ENCODE data around the gene ATRAID. TPM values are rescaled to one million over a fixed set of nuclear protein-coding genes. Genes with fewer than 3 reads are reported as not detected.

Gene ATRAID
- polyA plus RNA-seq, 3 donors = 120 to 298 (median 287) TPM

DNA sequence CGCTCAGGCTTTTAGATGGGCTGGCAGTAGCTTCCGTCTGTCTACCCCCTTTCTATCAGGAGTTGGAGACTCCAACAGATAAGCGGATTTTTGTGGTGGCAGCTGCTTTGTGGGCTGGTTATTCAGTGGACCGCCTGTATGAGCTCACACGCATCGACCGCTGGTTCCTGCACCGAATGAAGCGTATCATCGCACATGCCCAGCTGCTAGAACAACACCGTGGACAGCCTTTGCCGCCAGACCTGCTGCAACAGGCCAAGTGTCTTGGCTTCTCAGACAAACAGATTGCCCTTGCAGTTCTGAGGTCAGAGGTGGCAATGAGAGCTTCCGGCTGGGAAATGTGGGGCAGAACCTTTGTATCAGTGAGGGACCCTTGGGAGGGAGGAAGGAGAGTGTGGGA lies 20.1 kb downstream of the ATRAID start:
- peaks cover 0 to 2% (median 0%) of the 10 kb centered on the region in 3 donors for H3K27me3 Mint-ChIP-seq (ENCODE audit: low read depth in 3 of 3)
- H3K79me2 ChIP-seq (ENCODE audit: insufficient read depth, low read length) = no peaks in the 10 kb centered on the region
- no peaks in the 10 kb centered on the region for H3K9me3 Mint-ChIP-seq
- no peak overlapping the region for H3K27ac ChIP-seq (ENCODE audit: low read depth in 1 of 2, low read length in 2 of 2)
- no peaks in the 10 kb centered on the region for H4K20me1 ChIP-seq (ENCODE audit: insufficient read depth, low read length)
- peaks cover 82 to 98% of the 10 kb centered on the region in 2 donors for H3K36me3 Mint-ChIP-seq
- H3K4me3 Mint-ChIP-seq = no peak overlapping the region
- no peaks in the 10 kb centered on the region for H3K27me3 ChIP-seq (ENCODE audit: control insufficient read depth in 2 of 2, insufficient read depth in 2 of 2, low read length in 2 of 2)
- no peak overlapping the region for H3K9ac ChIP-seq (ENCODE audit: insufficient read depth, low read length, poor library complexity, severe bottlenecking)
- H3K4me2 ChIP-seq (replicated peaks; ENCODE audit: extremely low read depth, low read length, poor library complexity, severe bottlenecking) = no peak overlapping the region
- intact Hi-C loops (cut with micrococcal nuclease) = no loop called here
- H3K9me3 ChIP-seq (replicated peaks in 1 of 2; ENCODE audit: control insufficient read depth in 1 of 2, insufficient read depth in 1 of 2, low read length in 2 of 2) = no peaks in the 10 kb centered on the region
- no peak for DNase-seq
- TF ChIP-seq, protein P1, sequence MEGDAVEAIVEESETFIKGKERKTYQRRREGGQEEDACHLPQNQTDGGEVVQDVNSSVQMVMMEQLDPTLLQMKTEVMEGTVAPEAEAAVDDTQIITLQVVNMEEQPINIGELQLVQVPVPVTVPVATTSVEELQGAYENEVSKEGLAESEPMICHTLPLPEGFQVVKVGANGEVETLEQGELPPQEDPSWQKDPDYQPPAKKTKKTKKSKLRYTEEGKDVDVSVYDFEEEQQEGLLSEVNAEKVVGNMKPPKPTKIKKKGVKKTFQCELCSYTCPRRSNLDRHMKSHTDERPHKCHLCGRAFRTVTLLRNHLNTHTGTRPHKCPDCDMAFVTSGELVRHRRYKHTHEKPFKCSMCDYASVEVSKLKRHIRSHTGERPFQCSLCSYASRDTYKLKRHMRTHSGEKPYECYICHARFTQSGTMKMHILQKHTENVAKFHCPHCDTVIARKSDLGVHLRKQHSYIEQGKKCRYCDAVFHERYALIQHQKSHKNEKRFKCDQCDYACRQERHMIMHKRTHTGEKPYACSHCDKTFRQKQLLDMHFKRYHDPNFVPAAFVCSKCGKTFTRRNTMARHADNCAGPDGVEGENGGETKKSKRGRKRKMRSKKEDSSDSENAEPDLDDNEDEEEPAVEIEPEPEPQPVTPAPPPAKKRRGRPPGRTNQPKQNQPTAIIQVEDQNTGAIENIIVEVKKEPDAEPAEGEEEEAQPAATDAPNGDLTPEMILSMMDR (IDR thresholded peaks at IDR 0.05) = no peak
- no peak overlapping the region for H2AFZ ChIP-seq (ENCODE audit: insufficient read depth, low read depth, low read length, poor library complexity, severe bottlenecking)
- WGBS (ENCODE audit: insufficient coverage) = 98% methylated on average over 12 of the region's 13 CpGs
- H3K4me1 Mint-ChIP-seq = no peaks in the 10 kb centered on the region
- no peak overlapping the region for H3K4me3 ChIP-seq (replicated peaks in 1 of 3; ENCODE audit: low read depth in 2 of 3, low read length in 3 of 3)
- peaks cover 68 to 98% of the 10 kb centered on the region in 2 donors for H3K36me3 ChIP-seq (replicated peaks in 1 of 2; ENCODE audit: control insufficient read depth in 1 of 2, insufficient read depth in 2 of 2, low read length in 2 of 2)
- H3K4me1 ChIP-seq (ENCODE audit: control insufficient read depth in 1 of 2, insufficient read depth in 2 of 2, low read length in 2 of 2) = no peaks in the 10 kb centered on the region
- H3K27ac Mint-ChIP-seq = no peak overlapping the region

DNA sequence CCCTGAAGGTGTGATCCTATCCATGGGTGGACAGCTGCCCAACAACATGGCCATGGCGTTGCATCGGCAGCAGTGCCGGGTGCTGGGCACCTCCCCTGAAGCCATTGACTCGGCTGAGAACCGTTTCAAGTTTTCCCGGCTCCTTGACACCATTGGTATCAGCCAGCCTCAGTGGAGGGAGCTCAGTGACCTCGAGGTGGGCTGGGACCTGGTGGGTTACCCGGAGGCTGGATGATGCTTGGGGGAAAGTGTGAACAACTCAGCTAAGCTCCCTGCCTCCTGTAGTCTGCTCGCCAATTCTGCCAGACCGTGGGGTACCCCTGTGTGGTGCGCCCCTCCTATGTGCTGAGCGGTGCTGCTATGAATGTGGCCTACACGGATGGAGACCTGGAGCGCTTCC lies 21.5 kb downstream of the ATRAID start:
- intact Hi-C loops (cut with micrococcal nuclease) = no loop called here
- H3K9me3 Mint-ChIP-seq = no peaks in the 10 kb centered on the region
- Histone ChIP-seq H4K20me1 (ENCODE audit: insufficient read depth, low read length) (no peaks in the 10 kb centered on the region), H2AFZ (ENCODE audit: insufficient read depth, low read depth, low read length, poor library complexity, severe bottlenecking) (no peak overlapping the region), H3K79me2 (ENCODE audit: insufficient read depth, low read length) (no peaks in the 10 kb centered on the region), H3K9ac (ENCODE audit: insufficient read depth, low read length, poor library complexity, severe bottlenecking) (no peak overlapping the region), H3K36me3 (replicated peaks in 1 of 2; ENCODE audit: control insufficient read depth in 1 of 2, insufficient read depth in 2 of 2, low read length in 2 of 2) (peaks cover 72 to 98% of the 10 kb centered on the region in 2 donors), H3K27me3 (ENCODE audit: control insufficient read depth in 2 of 2, insufficient read depth in 2 of 2, low read length in 2 of 2) (no peaks in the 10 kb centered on the region), H3K27ac (ENCODE audit: low read depth in 1 of 2, low read length in 2 of 2) (no peak overlapping the region), H3K4me1 (ENCODE audit: control insufficient read depth in 1 of 2, insufficient read depth in 2 of 2, low read length in 2 of 2) (no peaks in the 10 kb centered on the region), H3K4me2 (replicated peaks; ENCODE audit: extremely low read depth, low read length, poor library complexity, severe bottlenecking) (no peak overlapping the region), H3K4me3 (replicated peaks in 1 of 3; ENCODE audit: low read depth in 2 of 3, low read length in 3 of 3) (no peak overlapping the region), H3K9me3 (replicated peaks in 1 of 2; ENCODE audit: control insufficient read depth in 1 of 2, insufficient read depth in 1 of 2, low read length in 2 of 2) (no peaks in the 10 kb centered on the region)
- no peak overlapping the region for H3K4me3 Mint-ChIP-seq
- H3K36me3 Mint-ChIP-seq = peaks cover 82 to 98% of the 10 kb centered on the region in 2 donors
- H3K4me1 Mint-ChIP-seq = no peaks in the 10 kb centered on the region
- H3K27ac Mint-ChIP-seq = peak overlapping the region in 1 of 7 donors; percentile 47
- no peak for DNase-seq
- TF ChIP-seq, protein P1 (IDR thresholded peaks at IDR 0.05) = no peak
- 95% methylated on average over 14 of the region's 14 CpGs for WGBS (ENCODE audit: insufficient coverage)
- H3K27me3 Mint-ChIP-seq (ENCODE audit: low read depth in 3 of 3) = peaks cover 0 to 2% (median 1%) of the 10 kb centered on the region in 3 donors
